Tibial nerve (tissue), 4 donors: Measurements from ENCODE around the gene TICAM2. TPM values are rescaled to one million over a fixed set of nuclear protein-coding genes. Genes with fewer than 3 reads are reported as not detected.
"Not testable (repeated sequence)": the region's sequence is repeated elsewhere in the genome, so short reads cannot be mapped to it uniquely, and the experiment has no call there.

Experiments used
- DNase-seq, 2 donors: peaks; one replicate each; pipeline ENCODE4 v3.0.0-alpha.2; 2019; ENCODE audit warnings: low spot score in 2 of 2
- H3K27ac ChIP-seq, 4 donors: fragments of 200-600 bp; sonication (generic) in 3 of 4; one replicate each; pipeline ENCODE4 v1.5.1; 2017 to 2019; ENCODE audit warnings: mild to moderate bottlenecking in 1 of 4
- H3K27me3 ChIP-seq, 2 donors: fragments of 200-600 bp; sonication (generic) in 1 of 2; one replicate each; pipeline versions ENCODE4 v1.5.1 to v1.6.0; 2017 to 2019
- H3K36me3 ChIP-seq, 3 donors: fragments of 200-600 bp; sonication (generic); one replicate each; pipeline ENCODE4 v1.5.1; 2018 to 2019
- H3K4me1 ChIP-seq, 4 donors: fragments of 200-600 bp; sonication (generic) in 3 of 4; one replicate each; pipeline ENCODE4 v1.5.1; 2017 to 2019
- H3K4me3 ChIP-seq, 4 donors: fragments of 200-600 bp; sonication (generic) in 3 of 4; one replicate each; pipeline ENCODE4 v1.5.1; 2017 to 2019; ENCODE audit warnings: mild to moderate bottlenecking in 1 of 4, moderate library complexity in 1 of 4
- H3K9me3 ChIP-seq, 4 donors: fragments of 200-600 bp; sonication (generic) in 3 of 4; one replicate each; pipeline ENCODE4 v1.5.1; 2017 to 2019
- CTCF ChIP-seq, 5 experiments: fragments of 200-600 bp in 3 of 5; fragments of 450-650 bp in 2 of 5; sonication (generic) in 3 of 5; IDR thresholded peaks; one replicate each; pipeline ENCODE4 v1.5.1; 2016 to 2019; ENCODE audit warnings: antibody characterized with exemption in 5 of 5, mild to moderate bottlenecking in 3 of 5, moderate library complexity in 2 of 5
- EP300 ChIP-seq, 2 donors: sonication (generic); formaldehyde crosslinking; IDR thresholded peaks; one replicate each; pipeline ENCODE4 v1.6.1; 2017; ENCODE audit warnings: antibody characterized with exemption in 2 of 2, mild to moderate bottlenecking in 1 of 2
- POLR2A ChIP-seq, 2 donors: fragments of 450-650 bp; IDR thresholded peaks; one replicate each; pipeline ENCODE4 v1.6.1; 2017; ENCODE audit warnings: antibody characterized with exemption in 2 of 2, mild to moderate bottlenecking in 2 of 2, moderate library complexity in 2 of 2
- WGBS, 2 donors: methylation state at CpG; one replicate each; pipeline ENCODE4 v1.1.5; 2018; 5-methylcytosine and 5-hydroxymethylcytosine counted together
- total RNA-seq, 4 donors: library from RNA; depleted of rRNA; stranded (reverse); fragments of >200 nt; gene quantifications; one replicate each; pipeline ENCODE4 v1.1.0, GENCODE V29; 2016

TICAM2 gene
- 1 to 10 TPM; 1.0 to 2.8 (median 1.8) TPM for total RNA-seq

GRCh38 chr5:115601701-115602590 lies at the start of gene TICAM2:
TICAM2 (minus strand) TSS chr5:115602479; CDS start chr5:115581256, 21,223 bp downstream.
- TF ChIP-seq CTCF (IDR thresholded peaks at IDR 0.05), result peak in 4 of 5 experiments; percentile 34 to 57 (median 50)
- peak in 1 of 2 donors; percentile 17 for TF ChIP-seq POLR2A (IDR thresholded peaks at IDR 0.05)
- peak in 1 of 2 donors; percentile 45 for TF ChIP-seq EP300 (IDR thresholded peaks at IDR 0.05)
- peak within 1 kb of the TSS; percentile 81 to 91 (median 85) for H3K4me3 ChIP-seq
- H3K27ac ChIP-seq, result peak within 1 kb of the TSS; percentile 81 to 96 (median 94)
- H3K36me3 ChIP-seq, result no peaks in the 10 kb centered on the region
- H3K27me3 ChIP-seq, result no peaks in the 10 kb centered on the region
- 0 to 1% methylated on average over 30 to 45 of the region's 71 CpGs for WGBS, 2 donors
- no peaks in the 10 kb centered on the region for H3K9me3 ChIP-seq
- peak; percentile 31 to 59 for DNase-seq
- H3K4me1 ChIP-seq, result peaks cover 0 to 40% (median 20%) of the 10 kb centered on the region in 4 donors

- Histone ChIP-seq H3K27me3 (no peaks in the 10 kb centered on the region), H3K9me3 (no peaks in the 10 kb centered on the region), H3K27ac (no peak overlapping the region), H3K4me3 (no peak overlapping the region), H3K36me3 (no peaks in the 10 kb centered on the region), H3K4me1 (no peaks in the 10 kb centered on the region)
- no peak for TF ChIP-seq POLR2A (IDR thresholded peaks at IDR 0.05)
- no peak for TF ChIP-seq CTCF (IDR thresholded peaks at IDR 0.05)
- TF ChIP-seq EP300 (IDR thresholded peaks at IDR 0.05), result no peak
- 87 to 88% methylated on average over 1 of the region's 1 CpG for WGBS, 2 donors
- no peak for DNase-seq
Measured at GRCh38 chr5:115649541-115649940, 47.3 kb upstream of the TICAM2 start.

- H3K4me1 ChIP-seq, result no peaks in the 10 kb centered on the region
- no peak for DNase-seq
- no peaks in the 10 kb centered on the region for H3K27me3 ChIP-seq
- H3K4me3 ChIP-seq, result no peak overlapping the region
- no peak for TF ChIP-seq CTCF (IDR thresholded peaks at IDR 0.05)
- no peaks in the 10 kb centered on the region for H3K36me3 ChIP-seq
- 76 to 78% methylated on average over 3 of the region's 3 CpGs for WGBS, 2 donors
- no peaks in the 10 kb centered on the region for H3K9me3 ChIP-seq
- H3K27ac ChIP-seq, result no peak overlapping the region
Measured at GRCh38 chr5:115648056-115648455, 45.8 kb upstream of the TICAM2 start.

GRCh38 chr5:115645386-115645785 lies 43.1 kb upstream of the TICAM2 start:
- not testable (repeated sequence) for H3K4me1 ChIP-seq, DNase-seq, H3K27me3 ChIP-seq, H3K36me3 ChIP-seq, H3K9me3 ChIP-seq, H3K4me3 ChIP-seq, H3K27ac ChIP-seq
- WGBS, 2 donors, result 83 to 85% methylated on average over 5 of the region's 5 CpGs

GRCh38 chr5:115644046-115644445 lies 41.8 kb upstream of the TICAM2 start:
- Histone ChIP-seq H3K27me3 (no peaks in the 10 kb centered on the region), H3K4me1 (no peaks in the 10 kb centered on the region), H3K9me3 (no peaks in the 10 kb centered on the region), H3K36me3 (no peaks in the 10 kb centered on the region), H3K4me3 (no peak overlapping the region), H3K27ac (no peak overlapping the region)
- DNase-seq, result no peak
- TF ChIP-seq POLR2A (IDR thresholded peaks at IDR 0.05), result no peak
- TF ChIP-seq EP300 (IDR thresholded peaks at IDR 0.05), result no peak
- no peak for TF ChIP-seq CTCF (IDR thresholded peaks at IDR 0.05)
- WGBS, 2 donors, result 80 to 85% methylated on average over 2 of the region's 2 CpGs
